ENCODE data around the gene ALDOB. TPM values are rescaled to one million over a fixed set of nuclear protein-coding genes. Genes with fewer than 3 reads are reported as not detected.
A peak's percentile ranks its signal among the peaks of the same experiment; 100 is the strongest.

Gene ALDOB
- total RNA-seq, 1 experiment from 2014 or later: not detected

DNA sequence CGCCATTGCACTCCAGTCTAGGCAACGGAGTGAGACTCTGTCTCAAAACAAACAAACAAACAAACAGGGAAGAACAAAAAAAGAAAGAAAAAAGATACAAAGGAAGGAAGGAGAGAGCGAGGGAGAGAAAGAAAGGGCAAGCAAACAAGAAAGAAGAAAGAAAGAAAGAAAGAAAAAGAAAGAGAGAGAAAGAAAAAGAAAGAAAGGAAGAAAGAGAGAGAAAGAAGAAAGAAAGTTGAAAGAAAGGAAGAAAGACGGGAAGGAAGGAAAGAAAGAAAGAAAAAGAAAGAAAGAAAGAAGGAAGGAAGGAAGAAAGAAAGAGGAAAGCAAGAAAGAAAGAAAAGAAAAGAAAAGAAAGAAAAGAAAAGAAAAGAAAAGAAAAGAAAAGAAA, 13.1 kb upstream of the ALDOB start:
- no peak overlapping the region for H3K27ac ChIP-seq (ENCODE audit: low read length)
- H3K4me2 ChIP-seq (ENCODE audit: low read length): peak overlapping the region; percentile 86
- no peaks in the 10 kb centered on the region for H3F3A ChIP-seq (ENCODE audit: low read length, unreplicated experiment)
- ATAC-seq (no peak), DNase-seq (no peak)
- H3K4me1 ChIP-seq (ENCODE audit: insufficient read depth, low read length): no peaks in the 10 kb centered on the region
- no peaks in the 10 kb centered on the region for H3K9me3 ChIP-seq (ENCODE audit: low read length)
- peak overlapping the region; percentile 90 for H2AFZ ChIP-seq (ENCODE audit: low read length)
- TF ChIP-seq EZH2phosphoT487 (IDR thresholded peaks at IDR 0.05; ENCODE audit: borderline replicate concordance, low read length) (no peak), EZH2 (IDR thresholded peaks at IDR 0.05; ENCODE audit: low read length, unreplicated experiment) (no peak)
- TF ChIP-seq, protein P1, sequence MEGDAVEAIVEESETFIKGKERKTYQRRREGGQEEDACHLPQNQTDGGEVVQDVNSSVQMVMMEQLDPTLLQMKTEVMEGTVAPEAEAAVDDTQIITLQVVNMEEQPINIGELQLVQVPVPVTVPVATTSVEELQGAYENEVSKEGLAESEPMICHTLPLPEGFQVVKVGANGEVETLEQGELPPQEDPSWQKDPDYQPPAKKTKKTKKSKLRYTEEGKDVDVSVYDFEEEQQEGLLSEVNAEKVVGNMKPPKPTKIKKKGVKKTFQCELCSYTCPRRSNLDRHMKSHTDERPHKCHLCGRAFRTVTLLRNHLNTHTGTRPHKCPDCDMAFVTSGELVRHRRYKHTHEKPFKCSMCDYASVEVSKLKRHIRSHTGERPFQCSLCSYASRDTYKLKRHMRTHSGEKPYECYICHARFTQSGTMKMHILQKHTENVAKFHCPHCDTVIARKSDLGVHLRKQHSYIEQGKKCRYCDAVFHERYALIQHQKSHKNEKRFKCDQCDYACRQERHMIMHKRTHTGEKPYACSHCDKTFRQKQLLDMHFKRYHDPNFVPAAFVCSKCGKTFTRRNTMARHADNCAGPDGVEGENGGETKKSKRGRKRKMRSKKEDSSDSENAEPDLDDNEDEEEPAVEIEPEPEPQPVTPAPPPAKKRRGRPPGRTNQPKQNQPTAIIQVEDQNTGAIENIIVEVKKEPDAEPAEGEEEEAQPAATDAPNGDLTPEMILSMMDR (conservative IDR thresholded peaks at IDR 0.05; ENCODE audit: low read depth, low read length): no peak
- ChIA-PET POLR2A (ENCODE audit: unreplicated experiment) (no interaction called here), CTCF (interaction anchor here (0.5 to 1.8 kb wide), 5 partner anchors 10 to 119 kb away, joined by 3 to 11 read pairs (median 4); partner anchors contain the start of genes MRPL50, RNF20 and ZNF189)
- no peaks in the 10 kb centered on the region for H4K20me1 ChIP-seq (ENCODE audit: low read length)
- intact Hi-C loops (cut with micrococcal nuclease): loop anchor here (1.0 kb wide), 1 partner anchor 82 kb away; no protein-coding TSS in a partner anchor
- BruUV-seq (replicated peaks): no TSS peak
- H3K4me3 ChIP-seq (ENCODE audit: low read length): peak overlapping the region; percentile 73
- no peak overlapping the region for H3K9ac ChIP-seq (ENCODE audit: low read length)
- no peaks in the 10 kb centered on the region for H3K79me2 ChIP-seq (ENCODE audit: low read length)
- H3K36me3 ChIP-seq (ENCODE audit: low read depth, low read length): no peaks in the 10 kb centered on the region
- H3K27me3 ChIP-seq (ENCODE audit: low read length): no peaks in the 10 kb centered on the region
- H3K9me2 ChIP-seq (replicated peaks; ENCODE audit: low read length): no peaks in the 10 kb centered on the region

DNA sequence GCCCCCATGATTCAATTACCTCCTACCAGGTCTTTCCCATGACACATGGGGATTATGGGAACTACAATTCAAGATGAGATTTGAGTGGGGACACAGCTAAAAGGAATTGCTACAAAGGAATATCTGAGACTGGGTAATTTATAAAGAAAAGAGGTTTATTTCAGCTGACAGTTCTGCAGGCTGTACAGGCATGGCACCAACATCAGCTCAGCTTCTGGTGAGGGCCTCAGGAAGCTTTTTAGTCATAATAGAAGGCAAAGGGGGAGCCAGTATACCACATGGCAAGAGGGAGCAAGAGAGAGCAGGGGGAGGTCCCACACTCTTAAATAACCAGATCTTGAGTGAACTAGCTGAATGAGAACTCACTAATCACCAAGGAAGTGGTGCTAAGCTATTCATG, 11.2 kb upstream of the ALDOB start:
- Histone ChIP-seq H3K9me2 (replicated peaks; ENCODE audit: low read length) (no peaks in the 10 kb centered on the region), H3K4me2 (ENCODE audit: low read length) (no peak overlapping the region), H3K27ac (ENCODE audit: low read length) (no peak overlapping the region), H3K4me3 (ENCODE audit: low read length) (no peak overlapping the region), H3K79me2 (ENCODE audit: low read length) (no peaks in the 10 kb centered on the region), H3K27me3 (ENCODE audit: low read length) (peaks cover 14% of the 10 kb centered on the region), H3F3A (ENCODE audit: low read length, unreplicated experiment) (no peaks in the 10 kb centered on the region), H3K9me3 (ENCODE audit: low read length) (no peaks in the 10 kb centered on the region), H3K36me3 (ENCODE audit: low read depth, low read length) (no peaks in the 10 kb centered on the region), H2AFZ (ENCODE audit: low read length) (no peak overlapping the region), H3K9ac (ENCODE audit: low read length) (no peak overlapping the region), H4K20me1 (ENCODE audit: low read length) (no peaks in the 10 kb centered on the region), H3K4me1 (ENCODE audit: insufficient read depth, low read length) (no peaks in the 10 kb centered on the region)
- TF ChIP-seq EZH2 (IDR thresholded peaks at IDR 0.05; ENCODE audit: low read length, unreplicated experiment) (no peak), EZH2phosphoT487 (IDR thresholded peaks at IDR 0.05; ENCODE audit: borderline replicate concordance, low read length) (no peak)
- TF ChIP-seq, protein P1 (conservative IDR thresholded peaks at IDR 0.05; ENCODE audit: low read depth, low read length): no peak
- ChIA-PET POLR2A (ENCODE audit: unreplicated experiment) (no interaction called here), CTCF (no interaction called here)
- BruUV-seq (replicated peaks): no TSS peak
- DNase-seq (no peak), ATAC-seq (no peak)
- intact Hi-C loops (cut with micrococcal nuclease): no loop called here

DNA sequence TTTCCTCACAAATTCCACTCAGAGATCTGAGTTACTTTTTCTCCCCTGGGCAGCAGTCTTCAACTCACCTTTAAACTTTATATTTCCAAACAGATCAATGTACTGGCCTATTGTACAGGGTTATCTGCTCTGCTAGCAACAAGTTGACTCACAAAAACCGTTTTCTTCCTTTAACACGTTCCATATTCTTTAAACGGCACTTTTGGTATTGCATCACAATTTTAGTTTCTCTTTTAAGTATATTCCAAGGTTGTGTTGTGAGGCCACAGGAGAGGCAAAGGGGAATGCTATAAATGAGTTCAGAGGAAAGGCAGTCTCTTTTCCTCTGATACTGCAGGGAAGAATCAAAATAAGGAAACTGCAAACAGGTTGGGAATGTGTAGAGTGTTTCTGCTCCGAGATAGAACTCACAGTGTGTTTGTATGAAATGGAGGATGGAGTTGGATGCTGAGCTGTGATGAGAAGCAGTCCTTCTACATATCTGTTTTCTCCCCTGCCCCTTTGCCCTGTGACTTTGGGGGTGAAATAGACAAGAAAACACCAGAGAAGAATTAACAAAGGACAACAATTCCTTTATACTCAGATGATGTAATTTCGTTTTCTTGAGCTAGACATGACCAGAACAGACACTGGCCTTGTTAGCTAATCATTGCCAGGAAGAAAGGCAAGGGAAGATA, 9.9 kb upstream of the ALDOB start:
- peaks cover 24% of the 10 kb centered on the region for H3K27me3 ChIP-seq (ENCODE audit: low read length)
- H2AFZ ChIP-seq (ENCODE audit: low read length): 0 out of 2 replicates have a peak overlapping the region, but pooled peaks have one; percentile 31
- H3K4me3 ChIP-seq (ENCODE audit: low read length): peak overlapping the region; percentile 42; the same call in 1 of the 2 replicates
- no peaks in the 10 kb centered on the region for H3K4me1 ChIP-seq (ENCODE audit: insufficient read depth, low read length)
- ATAC-seq: no peak
- POLR2A ChIA-PET (ENCODE audit: unreplicated experiment): no interaction called here
- TF ChIP-seq EZH2phosphoT487 (IDR thresholded peaks at IDR 0.05; ENCODE audit: borderline replicate concordance, low read length) (no peak), EZH2 (IDR thresholded peaks at IDR 0.05; ENCODE audit: low read length, unreplicated experiment) (no peak)
- TF ChIP-seq, protein P1 (conservative IDR thresholded peaks at IDR 0.05; ENCODE audit: low read depth, low read length): no peak
- no peaks in the 10 kb centered on the region for H3K36me3 ChIP-seq (ENCODE audit: low read depth, low read length)
- CTCF ChIA-PET: no interaction called here
- DNase-seq: no peak
- H3K27ac ChIP-seq (ENCODE audit: low read length): no peak overlapping the region
- H3F3A ChIP-seq (ENCODE audit: low read length, unreplicated experiment): no peaks in the 10 kb centered on the region
- H3K9me3 ChIP-seq (ENCODE audit: low read length): no peaks in the 10 kb centered on the region
- BruUV-seq (replicated peaks): no TSS peak
- H3K9ac ChIP-seq (ENCODE audit: low read length): no peak overlapping the region
- H4K20me1 ChIP-seq (ENCODE audit: low read length): no peaks in the 10 kb centered on the region
- no peaks in the 10 kb centered on the region for H3K79me2 ChIP-seq (ENCODE audit: low read length)
- peak overlapping the region; percentile 15; the same call in 1 of the 2 replicates for H3K4me2 ChIP-seq (ENCODE audit: low read length)
- intact Hi-C loops (cut with micrococcal nuclease): no loop called here
- H3K9me2 ChIP-seq (replicated peaks; ENCODE audit: low read length): no peaks in the 10 kb centered on the region

Data from PC-3 (cell line).